ENCODE data around the gene TYW1B. TPM values are rescaled to one million over a fixed set of nuclear protein-coding genes. Genes with fewer than 3 reads are reported as not detected.
"Not testable (repeated sequence)": the region's sequence is repeated elsewhere in the genome, so short reads cannot be mapped to it uniquely, and the experiment has no call there.

The TYW1B gene
- total RNA-seq, 1 donor = 6.7 TPM

- DNase-seq (ENCODE audit: low read depth in 2 of 3, low spot score in 2 of 3) = peak in 1 of 3 donors; percentile 1
These were observed 192.6 kb downstream of the TYW1B start for GRCh38 chr7:72635273-72635908.

GRCh38 chr7:72632765-72633292, 195.2 kb downstream of the TYW1B start:
- DNase-seq (ENCODE audit: low read depth in 2 of 3, low spot score in 2 of 3) = not testable (repeated sequence)

GRCh38 chr7:72628375-72628774, 199.6 kb downstream of the TYW1B start:
- not testable (repeated sequence) for DNase-seq (ENCODE audit: low read depth in 2 of 3, low spot score in 2 of 3)

GRCh38 chr7:72626428-72627011, 201.5 kb downstream of the TYW1B start:
- DNase-seq (ENCODE audit: low read depth in 2 of 3, low spot score in 2 of 3) = not testable (repeated sequence)

GRCh38 chr7:72625721-72626423, 202.1 kb downstream of the TYW1B start:
- DNase-seq (ENCODE audit: low read depth in 2 of 3, low spot score in 2 of 3) = not testable (repeated sequence)

GRCh38 chr7:72622532-72622931, 205.5 kb downstream of the TYW1B start:
- DNase-seq (ENCODE audit: low read depth in 2 of 3, low spot score in 2 of 3) = no peak

GRCh38 chr7:72621761-72622187, 206.2 kb downstream of the TYW1B start:
- DNase-seq (ENCODE audit: low read depth in 2 of 3, low spot score in 2 of 3) = not testable (repeated sequence)

GRCh38 chr7:72620923-72621322, 207.1 kb downstream of the TYW1B start:
- DNase-seq (ENCODE audit: low read depth in 2 of 3, low spot score in 2 of 3) = not testable (repeated sequence)

GRCh38 chr7:72618435-72619180, 209.4 kb downstream of the TYW1B start:
- DNase-seq (ENCODE audit: low read depth in 2 of 3, low spot score in 2 of 3) = not testable (repeated sequence)

GRCh38 chr7:72609761-72610160, 218.2 kb downstream of the TYW1B start:
- DNase-seq (ENCODE audit: low read depth in 2 of 3, low spot score in 2 of 3) = not testable (repeated sequence)

GRCh38 chr7:72607988-72608387, 220.0 kb downstream of the TYW1B start:
- not testable (repeated sequence) for DNase-seq (ENCODE audit: low read depth in 2 of 3, low spot score in 2 of 3)

GRCh38 chr7:72605863-72606431, 222.1 kb downstream of the TYW1B start:
- DNase-seq (ENCODE audit: low read depth in 2 of 3, low spot score in 2 of 3) = not testable (repeated sequence)

- not testable (repeated sequence) for DNase-seq (ENCODE audit: low read depth in 2 of 3, low spot score in 2 of 3)
These were observed 223.0 kb downstream of the TYW1B start for GRCh38 chr7:72604771-72605611.

- not testable (repeated sequence) for DNase-seq (ENCODE audit: low read depth in 2 of 3, low spot score in 2 of 3)
These were observed 224.5 kb downstream of the TYW1B start for GRCh38 chr7:72603476-72603875.

GRCh38 chr7:72603073-72603472, 224.9 kb downstream of the TYW1B start:
- DNase-seq (ENCODE audit: low read depth in 2 of 3, low spot score in 2 of 3) = no peak

GRCh38 chr7:72601683-72602082, 226.3 kb downstream of the TYW1B start:
- DNase-seq (ENCODE audit: low read depth in 2 of 3, low spot score in 2 of 3) = peak in 1 of 3 donors; percentile 4

- DNase-seq (ENCODE audit: low read depth in 2 of 3, low spot score in 2 of 3) = not testable (repeated sequence)
These were observed 238.0 kb downstream of the TYW1B start for GRCh38 chr7:72590023-72590422.

- DNase-seq (ENCODE audit: low read depth in 2 of 3, low spot score in 2 of 3) = not testable (repeated sequence)
These were observed 240.7 kb downstream of the TYW1B start for GRCh38 chr7:72587267-72587666.

- not testable (repeated sequence) for DNase-seq (ENCODE audit: low read depth in 2 of 3, low spot score in 2 of 3)
These were observed 243.4 kb downstream of the TYW1B start for GRCh38 chr7:72584576-72584975.

Data from hematopoietic multipotent progenitor cell (in vitro differentiated cells).